Endothelial cell of umbilical vein (primary cell): Measurements from ENCODE around the gene BRAP.

Experiments used
- CTCF ChIP-seq, 2 donors: IDR thresholded peaks; 1 replicate in 1 of 2; 2 replicates in 1 of 2; pipeline ENCODE4 v1.5.1; 2011; ENCODE audit warnings: low read length in 2 of 2, mild to moderate bottlenecking in 2 of 2, moderate library complexity in 2 of 2, control low read depth in 1 of 2, inconsistent platforms in 1 of 2, low read depth in 1 of 2; ENCODE audit not compliant: insufficient read depth in 1 of 2; ENCODE audit errors: extremely low read depth in 1 of 2
- POLR2A ChIP-seq: IDR thresholded peaks from 2 replicates; pipeline ENCODE4 v1.6.1; 2012; ENCODE audit warnings: low read depth, mild to moderate bottlenecking, control low read depth, low read length
- TF ChIP-seq, protein P1 (sequence below): IDR thresholded peaks from 2 replicates; pipeline ENCODE4 v1.6.1; 2011; ENCODE audit not compliant: insufficient read depth, insufficient read length

DNA sequence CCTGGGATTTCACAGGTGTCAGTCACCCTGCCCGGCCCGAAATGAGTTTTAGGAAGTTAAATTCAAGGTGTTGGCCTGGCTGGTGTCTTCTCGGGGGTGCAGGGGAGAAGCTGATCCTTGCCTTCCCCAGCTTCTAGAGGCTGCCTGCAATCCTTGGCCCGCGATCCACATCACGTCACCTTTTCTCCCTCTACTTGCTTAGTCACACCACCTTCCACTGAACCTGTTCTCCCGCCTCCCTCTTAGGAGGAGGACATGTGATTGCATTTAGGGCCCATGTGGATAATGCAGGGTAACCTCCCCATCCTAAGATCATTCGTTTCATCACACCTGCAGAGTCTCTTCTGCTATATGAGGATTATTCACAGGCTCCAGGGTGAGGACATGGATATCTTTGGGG lies 61.2 kb downstream of the BRAP start:
- no peak for TF ChIP-seq CTCF (IDR thresholded peaks at IDR 0.05; ENCODE audit: extremely low read depth in 1 of 2, insufficient read depth in 1 of 2, low read depth in 1 of 2, low read length in 2 of 2)
- no peak for TF ChIP-seq POLR2A
- TF ChIP-seq, protein P1, sequence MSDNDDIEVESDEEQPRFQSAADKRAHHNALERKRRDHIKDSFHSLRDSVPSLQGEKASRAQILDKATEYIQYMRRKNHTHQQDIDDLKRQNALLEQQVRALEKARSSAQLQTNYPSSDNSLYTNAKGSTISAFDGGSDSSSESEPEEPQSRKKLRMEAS, result no peak
